HG02981 (cell line): Measurements from ENCODE around the gene PKIG.
"Not testable (repeated sequence)": the region's sequence is repeated elsewhere in the genome, so short reads cannot be mapped to it uniquely, and the experiment has no call there.

Source experiments
- ATAC-seq: cut with Tn5 transposase; IDR thresholded peaks from one replicate; pipeline ENCODE4 v1.9.1; 2021; ENCODE audit warnings: mild to moderate bottlenecking, moderate library complexity; ENCODE audit not compliant: unreplicated experiment

PKIG gene

DNA sequence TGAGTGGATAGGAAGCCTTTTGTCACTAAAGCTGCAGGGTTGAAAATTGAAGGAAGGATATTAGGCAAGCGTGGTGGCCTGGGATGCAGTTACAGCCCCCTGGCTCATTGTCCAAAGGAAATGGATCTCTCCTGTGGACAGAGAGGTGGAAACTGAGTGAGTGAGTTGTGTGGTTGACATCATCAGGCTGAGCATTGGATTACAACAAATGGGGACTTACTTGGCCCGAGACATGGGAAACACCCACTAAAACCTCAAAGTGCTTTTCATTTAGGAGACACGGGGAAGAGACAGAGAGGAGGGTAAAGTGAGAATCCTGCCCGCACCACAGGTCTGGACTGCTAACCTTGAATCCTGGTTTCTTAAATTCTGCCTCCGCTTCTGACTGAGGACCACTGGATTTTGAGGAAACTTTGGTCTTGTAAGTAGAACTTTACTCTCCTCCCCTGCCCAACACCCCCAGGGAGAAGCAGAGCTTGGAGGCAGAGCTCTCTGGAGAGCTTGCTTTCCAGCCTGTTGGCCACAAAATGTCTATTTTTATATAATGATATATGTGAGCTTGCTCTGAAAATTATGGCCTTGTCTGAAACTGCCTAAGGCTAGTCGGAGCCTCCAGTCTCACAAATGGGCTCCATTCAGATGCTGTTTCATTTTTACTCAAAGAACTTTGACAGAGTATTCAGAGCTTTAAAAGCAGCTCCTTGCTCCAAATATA, at the start of gene PKIG:
TSS of gene PKIG (plus strand) at position 269 of the 715 bp plus-strand sequence. CDS start 31,978 bp downstream, outside the sequence.
- ATAC-seq = no peak

DNA sequence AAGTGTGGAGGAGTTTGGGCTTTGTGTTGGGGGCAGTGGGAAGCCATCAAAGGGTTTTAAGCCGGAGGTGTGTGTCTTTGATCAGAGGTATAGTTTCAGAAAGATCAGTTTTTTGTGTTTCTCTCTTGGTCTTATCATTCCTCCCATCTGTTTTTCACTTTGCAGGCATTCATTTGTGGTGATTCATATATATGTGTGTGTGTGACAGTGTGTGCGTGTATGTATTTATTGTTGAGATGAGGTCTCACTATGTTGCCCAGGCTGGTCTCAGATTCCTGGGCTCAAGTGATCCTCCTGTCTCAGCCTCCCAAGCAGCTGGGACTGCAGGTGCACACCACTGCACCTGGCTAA, 49.4 kb upstream of the PKIG start:
- no peak for ATAC-seq

DNA sequence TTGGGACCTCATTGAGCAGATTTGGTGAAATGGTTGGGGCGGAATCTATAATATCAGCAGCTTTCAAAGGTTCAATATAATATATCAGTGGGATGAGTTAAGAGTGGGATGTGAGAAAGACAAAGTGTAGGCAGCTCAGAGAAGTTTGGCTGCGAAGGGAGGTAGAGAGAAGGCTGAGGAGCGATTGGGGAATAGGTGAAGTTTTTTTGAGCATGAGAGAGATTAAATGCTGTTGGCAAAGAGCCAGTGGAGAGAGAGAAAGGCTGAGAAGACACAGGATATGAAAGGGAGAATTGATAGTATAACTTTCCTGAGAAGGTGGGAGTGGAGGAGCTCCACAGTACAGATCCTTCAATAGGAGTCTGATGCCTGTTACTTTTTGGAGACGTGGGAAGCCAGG, 48.5 kb upstream of the PKIG start:
- ATAC-seq = no peak

DNA sequence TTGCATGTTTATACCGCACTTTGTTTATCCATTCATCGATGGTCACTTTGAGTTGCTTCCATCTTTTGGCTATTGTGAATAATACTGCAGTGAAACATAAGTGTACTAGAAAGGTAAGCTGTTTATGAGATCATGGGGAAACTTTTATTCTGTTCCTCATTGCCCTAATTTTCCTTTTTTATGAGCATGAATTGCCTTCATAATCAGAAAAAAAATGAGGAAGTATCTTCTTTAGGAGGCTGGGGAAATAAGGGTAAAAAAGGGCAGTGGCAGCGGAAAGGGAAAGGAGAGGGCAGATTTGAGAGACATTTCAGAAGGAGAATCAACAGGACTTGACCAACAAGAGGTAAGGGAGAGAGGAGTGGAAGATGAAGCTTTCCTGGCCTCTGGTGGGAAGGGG, 46.2 kb upstream of the PKIG start:
- ATAC-seq = no peak

DNA sequence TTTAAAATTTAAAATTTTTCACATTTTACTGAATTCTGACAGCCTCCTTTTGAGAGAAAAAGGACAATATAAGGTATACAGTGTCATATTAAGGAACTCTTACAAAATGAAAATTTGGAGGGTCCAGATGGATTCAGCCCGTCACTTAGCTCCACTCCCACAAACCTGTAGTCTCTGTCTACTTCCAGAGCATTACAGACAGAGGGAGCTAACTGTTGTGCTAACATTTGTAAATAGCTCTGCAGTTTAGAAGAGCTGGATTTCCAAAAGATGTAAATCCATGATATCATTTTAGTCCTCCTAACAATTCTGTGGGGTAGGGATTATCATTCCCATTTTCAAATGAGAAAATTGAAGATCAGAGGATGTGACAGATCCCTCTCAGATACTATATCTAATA, 44.4 kb upstream of the PKIG start:
- no peak for ATAC-seq

DNA sequence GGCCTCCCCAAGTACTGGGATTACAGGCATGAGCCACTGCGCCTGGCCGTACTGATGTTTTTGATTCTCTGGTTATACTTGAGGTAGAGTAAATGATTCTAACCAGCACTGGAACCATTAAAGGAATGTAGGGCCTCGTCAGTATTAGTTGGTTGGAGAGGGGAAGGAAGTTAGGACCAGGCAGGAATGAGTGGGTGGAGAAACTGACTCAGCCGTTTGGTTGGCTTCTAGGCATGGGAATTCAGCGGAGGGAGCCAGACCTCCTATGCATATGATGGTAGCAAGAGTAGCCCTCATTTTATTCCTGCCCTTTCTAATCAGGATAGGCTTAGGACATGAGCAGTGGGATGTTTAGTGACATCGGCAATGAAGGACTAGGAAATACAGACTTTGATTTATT, 41.5 kb upstream of the PKIG start:
- no peak for ATAC-seq

DNA sequence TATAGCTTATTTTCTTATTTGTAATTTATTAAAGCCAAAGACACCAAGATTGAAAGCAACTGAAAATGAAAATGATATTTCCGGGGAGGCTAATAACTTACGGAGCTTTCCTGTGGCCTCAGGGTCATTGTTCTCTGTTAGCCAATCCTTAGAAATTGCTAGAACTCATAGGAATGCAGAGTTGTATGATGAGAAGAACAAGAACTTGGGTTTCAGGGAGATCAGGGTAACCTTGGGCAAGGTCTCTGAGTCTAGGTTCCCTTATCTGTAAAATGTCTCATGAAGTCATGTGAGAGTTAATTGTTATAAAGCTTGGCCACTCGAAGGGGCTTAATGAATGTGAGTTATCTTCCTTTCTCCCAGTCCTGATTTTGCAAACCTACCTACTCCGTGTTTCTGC, 40.4 kb upstream of the PKIG start:
- ATAC-seq = no peak

DNA sequence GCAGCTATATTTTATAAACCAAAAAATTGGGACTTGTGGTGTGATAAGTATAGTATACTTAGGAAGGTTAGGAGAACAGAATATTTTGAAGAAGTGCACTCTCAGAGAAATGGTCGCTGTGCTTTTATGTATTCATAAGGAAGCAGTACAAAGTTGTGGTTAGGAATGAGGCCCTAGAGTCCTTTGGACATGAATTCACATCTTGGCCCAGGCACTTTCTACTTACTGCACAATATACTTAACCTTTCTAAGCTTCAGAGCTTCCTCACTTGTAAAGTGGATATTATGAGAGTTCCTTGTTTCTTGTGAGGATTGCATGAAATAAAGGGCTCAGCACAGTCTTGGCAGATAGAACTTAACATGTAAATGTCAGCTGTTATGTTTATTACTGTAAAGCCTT, 39.5 kb upstream of the PKIG start:
- no peak for ATAC-seq

DNA sequence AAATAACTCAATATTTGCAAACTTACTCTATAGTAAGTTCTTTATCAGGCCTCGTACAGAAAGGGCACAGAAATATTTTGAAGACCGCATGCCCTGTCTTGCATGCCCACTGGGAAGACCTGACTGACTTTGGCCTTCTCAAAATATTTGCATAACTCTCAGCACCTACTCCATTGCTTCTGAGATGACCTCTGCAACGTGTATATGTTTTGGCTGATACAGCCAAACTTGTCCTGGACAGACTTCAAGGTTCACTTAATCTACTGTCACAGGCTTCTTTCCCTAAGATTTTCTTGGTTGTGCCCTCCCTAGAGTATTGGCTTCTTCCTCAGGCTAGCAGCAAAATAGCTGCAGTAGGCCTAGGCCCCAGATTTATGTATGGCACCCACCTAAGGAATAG, 39.0 kb upstream of the PKIG start:
- ATAC-seq = no peak

DNA sequence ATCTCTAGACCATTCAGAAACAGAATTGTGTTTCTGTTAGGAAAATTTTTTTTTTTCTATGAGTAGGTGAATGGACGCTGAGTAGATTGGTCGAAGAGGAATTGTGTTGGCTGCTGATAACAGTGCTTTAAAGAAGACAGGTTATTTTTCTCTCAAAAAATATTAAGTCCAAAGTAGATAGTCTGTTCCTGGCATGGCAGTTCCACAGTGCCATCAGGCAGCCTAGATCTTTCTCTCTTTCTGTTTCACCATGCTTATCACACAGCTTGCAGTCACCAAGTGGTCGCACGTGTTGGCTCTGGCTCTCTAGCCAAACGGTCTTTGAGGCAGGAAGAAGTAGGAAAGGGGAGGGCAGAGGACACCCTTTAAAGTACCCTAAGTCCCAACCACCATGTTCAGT, 38.1 kb upstream of the PKIG start:
- no peak for ATAC-seq

DNA sequence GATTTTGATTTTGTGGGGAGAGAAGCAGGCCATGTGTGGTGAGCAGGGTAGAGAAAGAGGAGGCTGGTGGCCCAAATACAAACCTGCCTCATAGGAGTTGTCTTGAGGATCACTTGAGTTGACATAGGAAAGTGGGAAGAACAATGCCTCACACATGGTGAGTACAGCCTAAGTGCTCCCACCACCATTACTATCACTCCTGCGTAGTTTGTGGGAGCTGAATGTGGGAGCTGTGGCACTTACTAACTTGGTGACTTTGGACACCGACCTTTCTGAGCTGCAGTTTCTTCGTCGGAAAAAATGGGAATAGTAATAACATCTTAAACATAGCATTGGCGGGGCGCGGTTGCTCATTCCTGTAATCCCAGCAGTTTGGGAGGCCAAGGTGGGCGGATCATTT, 35.0 kb upstream of the PKIG start:
- no peak for ATAC-seq

DNA sequence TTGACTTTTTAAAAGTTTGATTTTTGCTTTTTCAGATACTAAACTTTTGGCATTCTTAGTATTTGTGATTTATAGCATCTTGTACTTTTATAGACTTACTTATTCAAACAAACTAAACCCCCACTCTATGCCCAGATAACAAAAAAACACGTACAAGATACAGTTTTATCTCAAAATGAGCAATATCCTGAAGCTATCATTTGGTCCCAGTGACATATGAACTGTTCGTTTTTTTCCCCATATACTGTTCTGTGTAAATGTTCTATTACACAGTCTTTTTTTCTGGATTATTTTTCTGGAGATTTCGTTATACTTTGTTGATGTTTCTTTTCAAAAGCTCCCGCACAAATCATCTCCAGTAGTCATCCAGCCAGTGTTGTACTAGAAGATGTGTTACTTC, 33.3 kb upstream of the PKIG start:
- no peak for ATAC-seq

DNA sequence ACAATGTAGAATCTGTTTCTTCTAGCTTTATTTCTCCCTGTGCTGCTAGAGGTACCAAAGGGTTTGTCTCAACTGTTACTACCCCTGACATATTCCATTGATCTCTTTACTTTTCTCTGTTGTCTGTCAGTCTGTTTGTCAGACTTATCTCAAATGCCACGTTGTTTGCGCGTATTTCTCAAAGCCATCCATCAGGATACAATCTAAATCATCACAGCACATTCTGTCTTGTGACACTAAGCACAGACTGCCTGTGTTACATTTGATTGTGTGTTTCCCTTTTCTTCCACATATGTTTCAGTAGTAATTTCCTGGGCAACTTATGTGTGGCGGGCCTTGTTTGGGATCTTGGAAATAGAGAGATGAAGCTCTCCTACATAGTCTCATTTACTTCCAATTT, 30.3 kb upstream of the PKIG start:
- ATAC-seq = no peak

DNA sequence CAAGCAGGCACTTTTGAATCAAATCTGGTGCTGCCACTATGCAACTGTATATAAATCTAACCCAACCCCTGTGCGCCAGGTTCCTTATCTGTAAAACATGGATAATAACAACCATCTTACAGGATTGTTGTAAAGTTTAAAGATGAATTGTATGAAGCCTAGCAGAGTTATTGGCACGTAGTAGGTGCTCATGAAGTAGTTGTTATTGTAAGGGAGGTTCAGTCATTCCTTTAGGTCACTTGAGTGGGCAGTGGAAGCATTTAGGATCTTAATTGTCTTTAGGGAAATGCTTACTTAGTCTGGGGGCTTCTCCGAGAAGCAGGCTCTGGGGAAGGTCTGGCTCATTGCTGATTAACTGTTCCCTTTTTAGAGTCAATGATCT, 29.8 kb upstream of the PKIG start:
- ATAC-seq = no peak

DNA sequence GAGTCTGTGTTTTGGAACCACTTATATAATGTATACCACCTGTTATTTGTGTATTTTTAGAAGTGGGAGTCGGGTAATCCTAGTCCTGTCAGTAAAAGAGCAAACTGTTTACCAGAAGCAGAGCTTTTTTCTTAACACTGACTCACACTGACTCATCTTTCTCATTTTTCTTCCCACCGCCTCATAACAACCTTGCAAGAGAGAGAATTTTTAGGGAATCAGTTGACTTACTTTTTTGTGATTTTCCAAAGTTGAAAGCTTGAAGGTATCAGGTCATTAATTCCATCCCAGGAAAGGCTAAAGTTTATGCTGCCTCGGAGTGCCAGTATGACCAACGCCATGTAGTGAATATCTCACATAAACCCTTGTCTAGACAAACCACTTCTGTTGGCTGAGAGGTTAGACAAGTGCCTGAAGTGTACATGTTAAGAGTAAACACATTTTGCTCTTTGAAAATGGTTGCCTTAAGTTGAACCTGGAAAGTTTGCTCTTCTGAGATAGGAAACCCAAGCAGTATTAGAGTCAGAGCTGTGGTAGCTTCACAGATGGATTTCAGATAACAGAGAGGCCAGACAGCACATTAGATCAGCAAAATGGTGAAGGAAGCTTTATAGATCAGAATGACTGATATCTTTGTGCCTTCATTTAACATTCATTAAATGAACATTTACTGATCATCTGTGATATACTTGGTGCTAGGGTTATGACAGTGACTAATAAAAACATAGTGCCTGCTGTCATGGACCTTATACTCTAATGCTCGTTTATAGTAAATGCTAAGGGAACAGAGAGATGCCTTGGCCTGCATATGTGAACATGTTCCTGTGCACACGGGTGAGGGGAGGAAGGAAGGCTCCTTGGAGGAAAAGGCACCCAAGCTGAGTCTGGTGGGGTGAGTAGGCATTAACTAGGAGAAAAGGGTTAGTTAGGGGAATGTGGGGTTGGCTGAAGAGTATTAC, 29.1 kb upstream of the PKIG start:
- ATAC-seq = no peak

DNA sequence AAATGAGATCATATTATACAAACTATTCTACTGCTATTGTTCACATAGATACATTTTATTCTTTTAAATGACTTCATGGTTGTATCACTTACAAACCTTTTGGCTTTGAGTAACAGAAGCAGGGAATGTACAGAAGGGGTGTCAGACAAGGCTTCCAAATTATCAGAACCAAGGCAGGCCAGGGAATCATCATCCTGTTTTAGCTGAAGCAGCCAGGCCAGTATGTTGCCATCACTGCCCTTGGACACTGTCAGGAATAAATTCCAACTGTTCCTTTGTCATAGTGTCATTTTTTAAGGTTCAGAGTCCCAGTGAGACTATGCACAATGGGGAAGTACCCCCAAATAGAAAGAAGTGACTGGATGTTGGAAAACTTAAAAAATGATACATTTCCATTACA, 23.1 kb upstream of the PKIG start:
- ATAC-seq = no peak

DNA sequence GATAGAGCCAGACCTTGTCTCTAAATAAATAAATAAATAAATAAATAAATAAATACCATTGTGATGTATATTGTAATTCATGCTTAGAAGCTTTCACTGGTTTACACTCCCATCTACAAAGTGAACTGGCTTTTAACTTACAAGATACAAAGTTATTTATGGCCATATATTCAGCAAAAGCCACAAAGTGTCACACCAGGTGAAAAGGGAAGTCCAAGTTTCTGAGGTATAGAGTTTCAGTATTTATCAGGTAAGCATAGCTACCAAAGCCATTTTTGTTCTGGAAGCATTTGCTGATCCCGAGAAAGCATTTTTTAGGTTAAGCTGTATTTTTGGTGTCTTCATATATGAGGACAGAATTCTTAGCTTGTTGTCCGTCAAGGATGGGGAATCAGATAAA, 22.1 kb upstream of the PKIG start:
- no peak for ATAC-seq

DNA sequence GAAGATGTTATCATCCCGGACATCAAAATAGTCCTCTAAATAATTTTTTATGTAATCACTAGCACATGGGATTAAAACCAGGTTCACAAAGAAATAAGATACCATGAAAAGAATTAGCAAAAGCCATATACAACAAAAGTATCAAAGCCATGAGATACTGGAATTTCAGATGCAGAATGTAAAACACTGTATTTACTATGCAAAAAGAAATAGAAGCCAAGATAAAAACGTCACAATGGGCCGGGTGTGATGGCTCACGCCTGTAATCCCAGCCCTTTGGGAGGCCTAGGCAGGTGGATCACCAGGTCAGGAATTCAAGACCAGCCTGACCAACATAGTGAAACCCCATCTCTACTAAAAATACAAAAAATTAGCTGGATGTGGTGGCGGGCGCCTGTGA, 21.6 kb upstream of the PKIG start:
- ATAC-seq = not testable (repeated sequence)

DNA sequence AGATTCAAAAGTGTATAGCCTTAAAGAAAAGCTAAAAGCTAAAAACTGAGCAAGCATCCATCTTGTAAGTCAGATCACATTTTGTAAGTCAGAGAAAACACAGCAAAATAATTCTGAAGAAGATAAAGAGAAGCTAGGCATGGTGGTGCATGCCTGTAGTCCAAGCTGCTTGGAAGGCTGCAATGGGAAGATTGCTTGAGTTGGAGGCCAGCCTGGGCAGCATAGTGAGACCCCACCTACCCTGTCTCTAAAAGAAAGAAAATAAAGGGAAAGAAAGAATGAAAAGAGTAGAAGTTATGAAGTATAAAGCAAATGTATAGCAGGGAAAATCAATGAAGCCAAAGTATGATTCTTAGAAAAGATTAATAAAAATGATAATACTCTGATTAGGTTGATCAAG, 20.5 kb upstream of the PKIG start:
- no peak for ATAC-seq

DNA sequence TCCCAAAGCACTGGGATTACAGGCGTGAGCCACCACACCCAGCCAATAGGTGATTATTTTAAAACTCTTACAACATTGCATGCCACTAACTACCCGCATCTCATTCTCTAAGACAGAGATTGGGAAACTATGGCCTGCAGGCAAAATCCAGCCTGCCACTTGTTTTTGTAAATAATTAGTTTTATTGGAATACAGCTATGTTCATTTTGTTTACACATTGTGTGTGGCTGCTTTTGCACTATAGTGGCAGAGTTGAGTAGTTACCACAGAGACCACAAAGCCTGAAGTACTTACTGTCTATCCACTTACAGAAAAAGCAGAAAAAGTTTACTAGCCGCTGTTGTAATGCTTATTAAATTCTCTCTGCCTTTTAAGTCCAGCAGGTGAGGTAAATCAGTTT, 16.4 kb upstream of the PKIG start:
- no peak for ATAC-seq

DNA sequence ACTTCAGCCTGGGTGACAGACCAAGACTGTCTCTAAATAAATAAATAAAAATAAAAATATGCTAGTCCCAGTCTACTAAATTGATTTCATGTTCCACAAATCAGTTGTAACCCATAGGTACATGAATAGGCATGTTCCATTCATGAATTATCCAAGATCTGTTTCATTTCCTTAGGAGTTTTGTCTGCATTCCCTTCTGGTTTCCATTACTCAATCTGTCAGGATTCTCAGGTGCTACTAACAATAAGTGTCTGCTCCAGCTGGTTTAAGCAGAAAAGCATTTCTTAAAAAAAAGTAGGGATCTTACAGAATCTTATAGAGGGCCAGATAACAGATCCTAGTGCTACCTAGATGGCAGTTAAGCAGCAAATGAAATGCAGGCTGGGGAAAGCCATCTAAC, 15.6 kb upstream of the PKIG start:
- ATAC-seq = no peak

DNA sequence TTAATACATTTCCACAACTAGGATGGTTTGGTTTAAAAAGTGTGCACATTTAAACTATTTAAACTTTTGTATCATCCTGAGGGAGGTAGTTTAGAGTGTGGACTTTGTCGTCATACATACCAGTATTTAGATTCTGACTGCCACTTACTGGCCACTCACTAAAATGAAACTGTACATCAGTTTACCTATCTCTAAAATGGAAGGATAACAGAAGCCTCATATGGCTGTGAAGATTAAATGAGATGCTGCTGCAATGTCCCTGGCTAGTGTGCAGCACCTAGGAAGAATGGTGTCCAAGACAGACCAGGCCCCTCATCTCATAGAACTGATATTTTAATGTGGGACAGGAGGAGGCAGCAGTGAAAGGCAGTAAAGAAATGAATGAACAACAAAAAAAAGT, 12.0 kb upstream of the PKIG start:
- ATAC-seq = no peak
